IPS-NIHi7 (cell line): ENCODE results near the gene CHRNA4.
"Not testable (repeated sequence)": the region's sequence is repeated elsewhere in the genome, so short reads cannot be mapped to it uniquely, and the experiment has no call there.

Source experiments
- DNase-seq: peaks from one replicate; pipeline ENCODE4 v3.0.0; 2012; ENCODE audit warnings: mixed read lengths; ENCODE audit errors: extremely low spot score

CHRNA4 gene

GRCh38 chr20:63350196-63350595 is 11.0 kb downstream of the CHRNA4 start:
- DNase-seq, result no peak

DNA sequence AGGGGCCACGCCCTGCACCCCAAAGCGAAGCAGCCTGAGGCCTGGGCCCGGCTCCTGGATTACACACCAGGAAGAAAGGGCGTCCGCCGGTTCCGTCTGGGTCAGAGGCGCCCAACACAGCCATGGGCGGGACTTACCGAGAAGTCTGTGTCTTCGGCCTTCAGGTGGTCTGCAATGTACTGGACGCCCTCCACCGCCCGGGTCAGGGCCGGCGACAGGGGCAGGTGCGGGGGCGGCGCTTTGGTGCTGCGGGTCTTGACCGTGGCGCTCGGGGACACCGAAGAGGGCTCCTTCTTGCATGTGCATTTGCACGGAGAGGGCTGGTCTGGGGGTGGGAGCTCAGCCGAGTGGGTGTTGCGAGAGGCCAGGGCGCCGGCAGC is 11.6 kb downstream of the CHRNA4 start:
- DNase-seq, result no peak

- DNase-seq, result no peak
Observed at GRCh38 chr20:63348828-63349515, 12.2 kb downstream of the CHRNA4 start.

GRCh38 chr20:63347950-63348827 is 13.0 kb downstream of the CHRNA4 start:
- no peak for DNase-seq

DNA sequence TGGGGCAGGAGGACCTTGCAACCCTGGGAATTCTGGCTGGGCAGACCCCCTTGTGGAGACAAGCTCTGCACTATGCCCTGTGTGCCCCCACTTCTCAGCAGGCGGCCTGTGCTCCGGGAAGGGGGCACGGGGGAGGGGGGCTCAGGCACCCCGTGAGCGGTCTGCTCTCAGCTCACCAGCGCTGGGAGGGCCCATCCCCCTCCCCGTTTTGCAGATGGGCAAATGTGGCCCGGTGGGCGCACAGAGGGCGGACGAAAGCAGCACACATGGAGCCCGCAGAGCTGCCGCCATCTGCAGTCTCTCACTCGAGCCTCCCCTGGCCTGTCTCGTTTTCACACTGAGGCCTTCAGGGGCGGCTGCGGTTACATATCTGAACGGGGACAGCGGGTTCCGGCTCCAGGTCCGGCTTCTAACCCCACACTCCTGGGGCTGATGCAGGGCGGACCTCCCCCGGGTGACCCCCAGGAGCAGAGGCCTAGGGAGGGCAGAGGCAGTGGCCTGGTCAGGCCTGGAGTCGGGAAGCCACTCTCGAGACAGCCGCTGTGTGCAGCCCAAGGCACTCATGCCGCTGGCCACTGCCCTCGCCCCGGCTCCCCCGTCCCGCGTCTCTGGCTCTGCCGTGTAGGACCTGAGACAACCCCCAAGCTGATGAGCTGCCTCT is 13.9 kb downstream of the CHRNA4 start:
- no peak for DNase-seq

DNA sequence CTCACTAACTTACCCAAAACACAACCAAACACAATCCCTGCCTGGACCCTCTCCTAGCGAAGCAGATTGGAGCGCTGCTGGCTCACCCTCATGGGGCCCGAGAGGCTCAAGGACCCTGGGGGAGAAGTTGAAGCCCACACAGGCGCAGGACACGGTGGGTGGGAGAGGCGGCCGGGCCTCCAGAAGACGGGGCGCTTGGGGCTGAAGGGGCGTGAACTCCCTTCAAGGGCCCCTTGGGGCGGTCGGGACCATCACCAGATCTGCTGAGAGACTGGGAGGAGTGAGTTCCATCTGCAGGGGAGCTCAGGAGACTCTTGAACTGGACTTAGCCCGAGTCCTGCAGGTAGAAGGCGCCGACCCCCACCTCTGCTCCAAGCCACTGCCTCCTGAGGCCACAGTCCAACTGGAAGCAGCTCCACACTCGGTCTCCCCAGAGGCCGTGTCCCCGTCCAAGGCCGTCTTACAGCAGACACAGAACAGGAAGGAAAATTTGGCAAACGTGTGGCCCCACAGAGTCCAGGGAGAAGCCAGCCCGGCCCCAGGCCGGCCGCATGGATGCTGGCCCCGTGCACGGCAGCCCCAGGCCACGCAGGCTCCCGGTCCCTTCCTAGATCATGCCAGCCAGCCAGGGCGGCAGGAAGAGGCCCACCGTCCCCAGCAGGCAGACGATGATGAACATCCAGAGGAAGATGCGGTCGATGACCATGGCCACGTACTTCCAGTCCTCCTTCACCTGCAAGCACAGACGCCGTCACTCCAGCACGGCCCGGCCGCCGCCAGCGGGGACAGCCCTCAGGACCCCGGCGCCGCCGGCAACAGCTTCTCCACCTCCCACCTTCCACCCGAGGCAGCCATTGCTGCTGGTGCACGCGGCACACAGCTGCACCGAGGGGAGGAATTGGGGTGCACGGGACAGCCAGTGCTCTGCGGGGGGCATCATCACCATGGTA is 14.7 kb downstream of the CHRNA4 start:
- no peak for DNase-seq

GRCh38 chr20:63345328-63346100 is 15.6 kb downstream of the CHRNA4 start:
- no peak for DNase-seq

DNA sequence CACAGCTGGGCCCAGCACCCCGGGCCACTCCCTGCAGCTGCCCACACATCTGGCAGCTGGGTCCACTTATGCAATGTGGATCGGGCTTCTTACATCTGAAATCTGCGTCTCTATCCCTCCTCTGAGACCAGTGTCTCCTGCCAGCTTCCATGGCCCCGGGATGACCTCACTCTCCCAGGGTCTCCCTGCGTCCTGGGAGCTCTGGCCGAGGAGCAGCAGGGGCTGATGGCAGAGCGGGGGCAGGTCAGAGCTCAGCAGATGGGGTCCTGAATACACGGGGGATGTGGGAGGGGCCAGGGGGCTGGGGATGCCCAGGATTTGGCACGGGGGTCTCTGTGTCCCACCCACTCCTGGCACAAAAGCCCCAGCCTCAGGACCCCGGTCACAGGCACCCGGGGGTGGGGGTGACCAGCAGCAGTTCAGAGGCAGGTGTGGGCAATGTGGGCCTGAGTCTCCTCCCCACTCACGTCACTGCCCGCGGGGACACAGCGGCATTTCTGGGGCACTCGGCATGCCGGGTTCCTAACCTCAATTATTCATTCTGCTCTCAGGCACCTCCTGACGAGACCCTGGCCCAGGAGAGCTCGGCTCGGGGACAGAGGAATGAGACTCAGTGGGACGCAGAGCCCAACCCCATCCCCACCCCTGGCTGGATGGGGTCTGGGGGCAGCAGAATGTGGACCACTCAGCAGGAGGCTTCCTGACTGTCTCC is 16.4 kb downstream of the CHRNA4 start:
- no peak for DNase-seq

GRCh38 chr20:63343460-63344445 is 17.4 kb downstream of the CHRNA4 start:
- DNase-seq, result no peak

DNA sequence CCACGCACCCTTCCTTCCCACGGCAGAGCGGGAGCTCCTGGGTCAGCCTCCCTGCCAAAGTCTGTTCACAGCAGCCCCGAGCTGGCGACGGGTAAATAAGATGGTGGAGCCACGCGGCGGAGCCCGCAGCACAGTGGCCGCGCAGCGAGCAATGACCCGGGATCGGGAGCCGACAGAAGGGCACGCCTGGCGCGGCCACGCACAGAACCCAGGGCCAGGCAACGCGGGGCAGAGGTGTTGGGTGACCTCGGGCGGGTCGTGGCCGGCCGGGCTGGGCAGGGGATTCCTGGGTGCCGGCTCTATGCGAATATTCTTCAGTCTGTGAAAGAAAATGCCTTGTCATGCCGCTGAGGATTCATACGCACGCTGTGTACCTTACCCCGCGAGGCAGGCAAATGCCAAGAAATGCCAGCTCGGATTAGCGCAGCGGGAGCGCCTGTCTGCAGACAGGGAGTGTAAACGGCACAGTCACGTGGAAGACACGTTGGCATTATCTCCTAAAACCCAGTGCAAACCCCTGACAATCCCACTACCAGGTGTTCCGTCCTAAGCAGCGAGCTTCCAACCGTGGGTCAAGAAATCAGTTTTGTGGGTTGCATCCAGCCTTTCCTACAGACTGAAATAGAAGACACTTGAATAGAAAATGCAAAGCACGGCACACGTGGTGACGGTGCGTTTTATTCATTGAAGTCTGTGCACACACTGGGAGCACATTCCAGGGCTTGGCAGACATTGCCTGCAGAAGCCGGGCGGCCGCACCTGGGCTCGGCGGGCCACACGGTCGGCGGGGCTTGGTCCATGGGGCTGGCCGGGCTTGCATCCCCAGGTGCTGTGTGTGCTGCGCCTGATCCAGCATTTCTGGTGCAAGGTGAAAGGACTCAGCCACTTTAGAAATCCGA is 18.3 kb downstream of the CHRNA4 start:
- DNase-seq, result no peak

DNA sequence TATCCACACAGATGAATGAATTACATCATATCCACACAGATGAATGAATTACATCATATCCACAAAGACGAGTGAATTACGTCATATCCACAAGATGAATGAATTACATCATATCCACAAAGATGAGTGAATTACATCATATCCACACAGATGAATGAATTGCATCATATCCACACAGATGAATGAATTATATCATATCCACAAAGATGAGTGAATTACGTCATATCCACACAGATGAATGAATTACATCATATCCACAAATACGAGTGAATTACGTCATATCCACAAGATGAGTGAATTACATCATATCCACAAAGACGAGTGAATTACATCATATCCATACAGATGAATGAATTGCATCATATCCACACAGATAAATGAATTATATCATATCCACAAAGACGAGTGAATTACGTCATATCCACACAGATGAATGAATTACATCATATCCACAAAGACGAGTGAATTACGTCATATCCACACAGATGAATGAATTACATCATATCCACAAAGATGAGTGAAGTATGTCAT is 20.9 kb downstream of the CHRNA4 start:
- not testable (repeated sequence) for DNase-seq

DNA sequence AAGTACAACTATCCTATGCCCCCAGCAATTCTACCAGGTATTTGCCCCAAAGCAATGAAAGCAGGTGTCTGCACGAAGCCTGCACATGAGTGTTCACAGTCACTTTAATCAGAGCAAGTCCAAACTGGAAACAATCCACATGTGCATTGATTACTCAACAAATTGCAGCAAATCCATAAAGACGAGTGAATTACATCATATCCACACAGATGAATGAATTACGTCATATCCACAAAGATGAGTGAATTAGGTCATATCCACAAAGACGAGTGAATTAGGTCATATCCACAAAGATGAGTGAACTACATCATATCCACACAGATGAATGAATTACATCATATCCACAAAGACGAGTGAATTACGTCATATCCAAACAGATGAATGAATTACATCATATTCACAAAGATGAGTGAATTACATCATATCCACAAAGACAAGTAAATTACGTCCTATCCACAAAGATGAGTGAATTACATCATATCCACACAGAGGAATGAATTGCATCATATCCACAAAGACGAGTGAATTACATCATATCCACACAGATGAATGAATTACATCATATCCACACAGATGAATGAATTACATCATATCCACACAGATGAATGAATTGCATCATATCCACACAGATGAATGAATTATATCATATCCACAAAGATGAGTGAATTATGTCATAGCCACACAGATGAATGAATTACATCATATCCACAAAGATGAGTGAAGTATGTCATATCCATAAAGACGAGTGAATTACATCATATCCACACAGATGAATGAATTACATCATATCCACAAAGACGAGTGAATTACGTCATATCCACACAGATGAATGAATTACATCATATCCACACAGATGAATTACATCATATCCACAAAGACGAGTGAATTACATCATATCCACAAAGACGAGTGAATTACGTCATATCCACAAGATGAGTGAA is 21.7 kb downstream of the CHRNA4 start:
- DNase-seq, result not testable (repeated sequence)

DNA sequence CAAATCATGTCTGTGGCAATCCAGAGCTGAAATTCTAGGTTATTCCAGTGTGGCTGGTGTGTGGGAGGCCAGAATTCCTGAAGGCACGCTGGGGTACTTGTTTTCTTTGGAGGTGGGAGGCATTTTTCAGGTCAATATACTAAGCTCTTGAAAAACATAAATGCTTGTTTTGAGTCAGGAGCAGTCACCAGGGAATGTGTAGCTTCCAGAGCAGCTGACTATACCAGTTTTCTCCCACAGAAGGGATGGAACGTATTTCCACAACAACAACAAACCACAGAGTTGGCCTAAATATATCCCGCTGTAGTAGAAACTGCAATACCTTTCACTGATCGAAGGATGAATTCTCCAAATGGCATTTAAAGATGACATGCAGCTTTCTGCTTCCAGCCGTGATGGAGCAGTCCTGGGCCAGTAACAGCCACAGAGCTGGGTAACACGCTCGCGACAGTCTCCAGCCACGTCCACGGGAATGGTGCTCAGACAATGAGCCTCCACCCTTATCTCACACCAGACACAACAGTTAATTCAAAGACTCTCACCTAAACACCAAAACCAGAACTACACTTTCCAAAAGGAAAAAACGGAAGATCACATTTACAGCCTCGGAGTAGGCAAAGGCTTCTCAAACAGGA is 23.2 kb downstream of the CHRNA4 start:
- DNase-seq, result no peak

GRCh38 chr20:63336232-63336752 is 24.9 kb downstream of the CHRNA4 start:
- no peak for DNase-seq

DNA sequence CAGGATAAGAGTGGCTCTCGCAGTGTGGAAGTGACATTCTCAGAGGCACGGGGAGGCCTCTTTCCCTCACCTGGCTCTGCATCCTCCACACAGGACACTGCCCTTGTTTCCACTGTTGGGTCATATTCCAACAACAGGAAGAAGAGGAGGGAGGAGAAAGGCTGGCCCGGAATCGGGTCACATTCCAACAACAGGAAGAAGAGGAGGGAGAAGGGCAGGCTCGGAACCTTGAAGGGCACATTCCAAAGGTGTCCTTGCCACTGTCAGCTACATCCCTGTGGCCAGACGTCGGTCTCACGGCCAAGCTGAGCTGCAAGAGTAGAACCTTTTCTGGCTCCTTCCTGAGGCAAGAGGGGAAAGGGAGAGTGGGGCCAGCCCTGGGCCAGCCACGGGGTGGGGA is 25.4 kb downstream of the CHRNA4 start:
- no peak for DNase-seq

GRCh38 chr20:63335060-63335459 is 26.1 kb downstream of the CHRNA4 start:
- DNase-seq, result not testable (repeated sequence)
